ENCODE measurements around the gene P2RX3. TPM values are rescaled to one million over a fixed set of nuclear protein-coding genes. Genes with fewer than 3 reads are reported as not detected.

Gene P2RX3
- total and polyA plus RNA-seq, 2 of the 8 experiments (the other 6 are each of a cell fraction or from before 2014, with no cell fraction given): 0.45 to 0.47 TPM

- TF ChIP-seq KDM5A (IDR thresholded peaks at IDR 0.05; ENCODE audit: low read length) (no peak), SAP30 (IDR thresholded peaks at IDR 0.05; ENCODE audit: insufficient read depth, insufficient replicate concordance, low read length) (no peak), ATF3 (IDR thresholded peaks at IDR 0.05; ENCODE audit: insufficient read depth, low read depth, low read length) (no peak), JUN (IDR thresholded peaks at IDR 0.05; ENCODE audit: low read depth, low read length) (no peak), CHD7 (IDR thresholded peaks at IDR 0.05; ENCODE audit: insufficient replicate concordance, low read length) (no peak), CBX5 (IDR thresholded peaks at IDR 0.05; ENCODE audit: low read depth, low read length) (no peak), USF2 (IDR thresholded peaks at IDR 0.05; ENCODE audit: low read length) (no peak), GTF2F1 (IDR thresholded peaks at IDR 0.05; ENCODE audit: borderline replicate concordance, low read depth, low read length) (no peak)
Measured at GRCh38 chr11:57290288-57290687, 47.9 kb upstream of the P2RX3 start (continued).

Measured in H1 (cell line).